ENCODE measurements around the gene TRMT2A. TPM values are rescaled to one million over a fixed set of nuclear protein-coding genes. Genes with fewer than 3 reads are reported as not detected.

Gene TRMT2A
- total RNA-seq, 5 donors from 2014 or later (not counting 1 experiment from before 2014, with no cell fraction given): 87.6 to 136 (median 123) TPM

DNA sequence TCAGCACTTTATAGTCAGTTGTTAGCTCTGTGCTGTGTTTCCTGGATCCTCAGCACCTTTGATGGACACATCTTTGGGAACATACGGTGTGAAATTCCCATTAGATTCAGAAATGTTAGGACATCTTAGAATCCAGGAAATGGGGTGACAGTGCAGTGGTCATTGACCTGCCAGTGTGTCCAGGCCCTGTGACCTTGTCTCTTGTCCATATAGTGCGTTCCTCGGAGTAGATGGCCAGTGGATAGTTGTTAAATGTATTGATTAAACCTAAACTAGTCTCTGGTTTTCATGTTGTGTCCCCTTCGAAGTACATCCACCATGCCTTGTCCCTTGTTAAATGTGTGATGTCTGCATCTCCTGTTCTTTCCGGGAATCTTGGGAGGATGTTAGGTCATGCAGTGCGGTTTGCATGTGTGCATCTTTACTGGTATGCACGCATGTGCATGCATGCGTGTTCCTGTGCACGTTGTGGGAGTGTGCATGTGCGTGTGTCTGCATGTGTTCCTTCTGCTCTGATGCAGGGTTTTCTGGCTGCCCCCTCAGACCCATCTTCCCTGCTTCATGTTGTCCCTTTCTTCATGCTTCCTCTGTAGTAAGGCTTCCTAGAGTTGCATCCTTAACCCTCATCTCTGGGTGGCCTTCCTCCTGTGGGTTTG lies 33.0 kb downstream of the TRMT2A start:
- ChIA-PET POLR2A (no interaction called here), CTCF (interaction anchor here in 1 of 2 donors (1.6 kb wide), 1 partner anchor 17 kb away, joined by 3 read pairs; no protein-coding TSS in a partner anchor)
- Mint-ChIP-seq H3K27ac (peak overlapping the region in 1 of 2 donors; percentile 40), H3K4me3 (peak overlapping the region in 1 of 3 donors; percentile 43), H3K4me1 (peaks cover 56 to 62% (median 57%) of the 10 kb centered on the region in 3 donors), H3K27me3 (no peaks in the 10 kb centered on the region), H3K36me3 (peaks cover 23% of the 10 kb centered on the region), H3K9me3 (no peaks in the 10 kb centered on the region)
- DNase-seq (no peak), ATAC-seq (replicated peaks in 1 of 4) (no peak)
- Histone ChIP-seq H3K4me1 (ENCODE audit: control insufficient read depth in 1 of 2, extremely low read depth in 1 of 2, insufficient read depth in 2 of 2, low read length in 2 of 2) (peaks cover 17 to 88% of the 10 kb centered on the region in 2 experiments), H3K27ac (ENCODE audit: low read length) (no peak overlapping the region), H3K4me3 (ENCODE audit: control insufficient read depth in 1 of 2, extremely low read depth in 1 of 2, low read length in 1 of 2) (no peak overlapping the region), H3K36me3 (ENCODE audit: control insufficient read depth in 2 of 2, extremely low read depth in 1 of 2, insufficient read depth in 1 of 2, low read length in 1 of 2) (peaks cover 20 to 33% of the 10 kb centered on the region in 2 donors), H3K27me3 (replicated peaks in 1 of 2; ENCODE audit: control insufficient read depth in 2 of 2, extremely low read depth in 1 of 2, insufficient read depth in 2 of 2, low read length in 1 of 2) (no peaks in the 10 kb centered on the region), H3K9me3 (no peaks in the 10 kb centered on the region)
- 98% methylated on average over 10 of the region's 10 CpGs for WGBS (ENCODE audit: insufficient coverage)

- Histone ChIP-seq H3K9me3 (no peaks in the 10 kb centered on the region), H3K4me3 (ENCODE audit: control insufficient read depth in 1 of 2, extremely low read depth in 1 of 2, low read length in 1 of 2) (no peak overlapping the region), H3K27ac (ENCODE audit: low read length) (no peak overlapping the region), H3K4me1 (ENCODE audit: control insufficient read depth in 1 of 2, extremely low read depth in 1 of 2, insufficient read depth in 2 of 2, low read length in 2 of 2) (peaks cover 17 to 83% of the 10 kb centered on the region in 2 experiments), H3K27me3 (replicated peaks in 1 of 2; ENCODE audit: control insufficient read depth in 2 of 2, extremely low read depth in 1 of 2, insufficient read depth in 2 of 2, low read length in 1 of 2) (no peaks in the 10 kb centered on the region), H3K36me3 (ENCODE audit: control insufficient read depth in 2 of 2, extremely low read depth in 1 of 2, insufficient read depth in 1 of 2, low read length in 1 of 2) (peaks cover 20 to 27% of the 10 kb centered on the region in 2 donors)
- ChIA-PET CTCF (interaction anchor here in 1 of 2 donors (1.6 kb wide), 1 partner anchor 18 kb away, joined by 3 read pairs; no protein-coding TSS in a partner anchor), POLR2A (no interaction called here)
- DNase-seq (no peak), ATAC-seq (replicated peaks in 1 of 4) (no peak)
- Mint-ChIP-seq H3K9me3 (no peaks in the 10 kb centered on the region), H3K27me3 (no peaks in the 10 kb centered on the region), H3K36me3 (peaks cover 21% of the 10 kb centered on the region), H3K4me3 (peak overlapping the region in 2 of 3 donors; percentile 8 to 77), H3K27ac (peak overlapping the region; percentile 40 to 82), H3K4me1 (peaks cover 56 to 62% (median 57%) of the 10 kb centered on the region in 3 donors)
- WGBS (ENCODE audit: insufficient coverage): 89% methylated on average over 8 of the region's 10 CpGs
Measured at GRCh38 chr22:20083157-20083890, 33.7 kb downstream of the TRMT2A start.

- Histone ChIP-seq H3K27me3 (replicated peaks in 1 of 2; ENCODE audit: control insufficient read depth in 2 of 2, extremely low read depth in 1 of 2, insufficient read depth in 2 of 2, low read length in 1 of 2) (no peaks in the 10 kb centered on the region), H3K4me3 (ENCODE audit: control insufficient read depth in 1 of 2, extremely low read depth in 1 of 2, low read length in 1 of 2) (peak overlapping the region; percentile 59 to 92), H3K9me3 (no peaks in the 10 kb centered on the region), H3K27ac (ENCODE audit: low read length) (peak overlapping the region; percentile 60), H3K36me3 (ENCODE audit: control insufficient read depth in 2 of 2, extremely low read depth in 1 of 2, insufficient read depth in 1 of 2, low read length in 1 of 2) (peaks cover 7 to 10% of the 10 kb centered on the region in 2 donors), H3K4me1 (ENCODE audit: control insufficient read depth in 1 of 2, extremely low read depth in 1 of 2, insufficient read depth in 2 of 2, low read length in 2 of 2) (peaks cover 17 to 59% of the 10 kb centered on the region in 2 experiments)
- Mint-ChIP-seq H3K4me3 (peak overlapping the region; percentile 70 to 79 (median 77)), H3K9me3 (no peaks in the 10 kb centered on the region), H3K27ac (peak overlapping the region; percentile 53 to 66), H3K27me3 (no peaks in the 10 kb centered on the region), H3K4me1 (peaks cover 45 to 50% (median 46%) of the 10 kb centered on the region in 3 donors), H3K36me3 (peaks cover 4% of the 10 kb centered on the region)
- POLR2A ChIA-PET: interaction anchor here in 1 of 2 donors (0.6 kb wide), 1 partner anchor 32 kb away, joined by 4 read pairs; no protein-coding TSS in a partner anchor
- DNase-seq (no peak), ATAC-seq (replicated peaks in 1 of 4) (no peak)
- 42% methylated on average over 23 of the region's 27 CpGs for WGBS (ENCODE audit: insufficient coverage)
- CTCF ChIA-PET: interaction anchor here in 1 of 2 donors (0.7 kb wide), 1 partner anchor 36 kb away, joined by 5 read pairs; the partner anchor contains the start of gene TRMT2A
Measured at GRCh38 chr22:20080776-20081654, 36.0 kb downstream of the TRMT2A start.

GRCh38 chr22:20080445-20080775 lies 36.6 kb downstream of the TRMT2A start:
- peak overlapping the region; percentile 70 to 79 (median 77) for H3K4me3 Mint-ChIP-seq
- H3K27ac ChIP-seq (ENCODE audit: low read length): peak overlapping the region; percentile 60
- peaks cover 45 to 48% (median 46%) of the 10 kb centered on the region in 3 donors for H3K4me1 Mint-ChIP-seq
- H3K36me3 Mint-ChIP-seq: peaks cover 2% of the 10 kb centered on the region
- peaks cover under 1 to 5% of the 10 kb centered on the region in 2 donors for H3K36me3 ChIP-seq (ENCODE audit: control insufficient read depth in 2 of 2, extremely low read depth in 1 of 2, insufficient read depth in 1 of 2, low read length in 1 of 2)
- H3K27me3 Mint-ChIP-seq: no peaks in the 10 kb centered on the region
- H3K4me3 ChIP-seq (ENCODE audit: control insufficient read depth in 1 of 2, extremely low read depth in 1 of 2, low read length in 1 of 2): peak overlapping the region; percentile 59 to 92
- CTCF ChIA-PET: no interaction called here
- peak overlapping the region; percentile 53 to 66 for H3K27ac Mint-ChIP-seq
- ATAC-seq (replicated peaks in 1 of 4) (peak; percentile 78 to 82 (median 80)), DNase-seq (peak in 34 of 35 experiments; percentile 42 to 82 (median 62))
- WGBS (ENCODE audit: insufficient coverage): 0% methylated on average over 29 of the region's 34 CpGs
- no peaks in the 10 kb centered on the region for H3K9me3 Mint-ChIP-seq
- no peaks in the 10 kb centered on the region for H3K27me3 ChIP-seq (replicated peaks in 1 of 2; ENCODE audit: control insufficient read depth in 2 of 2, extremely low read depth in 1 of 2, insufficient read depth in 2 of 2, low read length in 1 of 2)
- POLR2A ChIA-PET: no interaction called here
- H3K9me3 ChIP-seq: no peaks in the 10 kb centered on the region
- H3K4me1 ChIP-seq (ENCODE audit: control insufficient read depth in 1 of 2, extremely low read depth in 1 of 2, insufficient read depth in 2 of 2, low read length in 2 of 2): peaks cover 17 to 54% of the 10 kb centered on the region in 2 experiments

DNA sequence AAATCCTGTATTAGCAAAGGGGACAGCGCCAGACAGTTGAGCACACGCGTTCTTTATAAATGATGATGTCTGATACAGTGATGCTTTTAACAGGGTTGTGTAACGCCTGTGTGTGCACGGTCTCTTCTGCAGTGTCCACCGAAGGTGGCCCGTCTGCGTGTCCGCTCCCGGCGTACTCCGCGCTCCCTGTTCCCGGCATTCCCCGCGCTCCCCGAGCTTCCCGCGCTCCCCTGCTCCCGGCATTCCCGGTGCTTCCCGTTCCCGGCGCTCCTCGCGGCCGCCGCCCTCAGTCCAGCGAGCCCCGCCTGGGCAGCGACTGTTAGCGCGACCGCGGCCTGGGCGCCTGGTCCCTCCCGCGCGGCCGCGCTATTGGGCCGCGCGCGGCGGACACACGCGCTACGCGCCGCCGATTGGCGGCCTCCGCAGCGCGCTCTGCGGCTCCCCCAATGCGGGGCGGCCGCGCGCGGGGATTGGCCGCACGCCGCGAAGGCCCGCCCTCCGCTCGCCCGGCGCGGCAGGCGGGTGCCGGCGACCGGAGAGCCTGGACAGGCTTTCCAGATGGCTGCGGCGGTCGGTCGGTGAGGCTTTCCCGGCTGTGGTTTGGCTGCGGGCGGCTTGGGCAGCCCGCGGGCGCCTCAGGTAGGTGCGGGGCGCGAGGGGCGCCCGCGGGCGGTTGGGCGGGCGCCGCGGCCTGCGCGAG lies 37.1 kb downstream of the TRMT2A start, which contains the start of gene DGCR8:
Gene DGCR8 (plus strand): TSS at position 497 of the 700 bp plus-strand sequence. CDS start 5,723 bp downstream, outside the sequence.
- under 1% methylated on average over 100 of the region's 100 CpGs for WGBS (ENCODE audit: insufficient coverage)
- Histone ChIP-seq H3K36me3 (ENCODE audit: control insufficient read depth in 2 of 2, extremely low read depth in 1 of 2, insufficient read depth in 1 of 2, low read length in 1 of 2) (peaks cover 0 to 5% of the 10 kb centered on the region in 2 donors), H3K4me3 (ENCODE audit: control insufficient read depth in 1 of 2, extremely low read depth in 1 of 2, low read length in 1 of 2) (peak within 1 kb of the TSS; percentile 89 to 92), H3K27ac (ENCODE audit: low read length) (peak within 1 kb of the TSS; percentile 60), H3K27me3 (replicated peaks in 1 of 2; ENCODE audit: control insufficient read depth in 2 of 2, extremely low read depth in 1 of 2, insufficient read depth in 2 of 2, low read length in 1 of 2) (no peaks in the 10 kb centered on the region), H3K4me1 (ENCODE audit: control insufficient read depth in 1 of 2, extremely low read depth in 1 of 2, insufficient read depth in 2 of 2, low read length in 2 of 2) (peaks cover 17 to 51% of the 10 kb centered on the region in 2 experiments), H3K9me3 (no peaks in the 10 kb centered on the region)
- peak; percentile 93 to 96 (median 95) for ATAC-seq (replicated peaks in 1 of 4)
- H3K4me1 Mint-ChIP-seq: peaks cover 42 to 45% (median 43%) of the 10 kb centered on the region in 3 donors
- no peaks in the 10 kb centered on the region for H3K36me3 Mint-ChIP-seq
- H3K4me3 Mint-ChIP-seq: peak within 1 kb of the TSS; percentile 77 to 89 (median 88)
- CTCF ChIA-PET: no interaction called here
- no peaks in the 10 kb centered on the region for H3K9me3 Mint-ChIP-seq
- peak; percentile 36 to 88 (median 60) for DNase-seq
- peak within 1 kb of the TSS; percentile 73 to 89 for H3K27ac Mint-ChIP-seq
- POLR2A ChIA-PET: no interaction called here
- H3K27me3 Mint-ChIP-seq: no peaks in the 10 kb centered on the region
